Fibroblast of skin of right biceps (primary cell): Measurements from ENCODE around the gene RBM15B.
"Not testable (repeated sequence)": the region's sequence is repeated elsewhere in the genome, so short reads cannot be mapped to it uniquely, and the experiment has no call there.

Source experiments
- DNase-seq: peaks from one replicate; pipeline ENCODE4 v3.0.0-alpha.2; 2013

RBM15B gene

GRCh38 chr3:51391075-51391565 is at the start of gene RBM15B:
TSS of gene RBM15B (plus strand) at chr3:51391285. CDS start at chr3:51391400, 115 bp downstream.
- DNase-seq: peak; percentile 97

- DNase-seq: peak; percentile 59
Measured at GRCh38 chr3:51343918-51344687, 47.0 kb upstream of the RBM15B start.

GRCh38 chr3:51350751-51351150 is 40.3 kb upstream of the RBM15B start:
- DNase-seq: no peak

GRCh38 chr3:51353131-51353530 is 38.0 kb upstream of the RBM15B start:
- DNase-seq: no peak

GRCh38 chr3:51353691-51354090 is 37.4 kb upstream of the RBM15B start:
- no peak for DNase-seq

- DNase-seq: no peak
Measured at GRCh38 chr3:51354172-51354571, 36.9 kb upstream of the RBM15B start.

- no peak for DNase-seq
Measured at GRCh38 chr3:51354731-51355615, 36.1 kb upstream of the RBM15B start.

- no peak for DNase-seq
Measured at GRCh38 chr3:51355891-51356578, 35.0 kb upstream of the RBM15B start.

GRCh38 chr3:51357856-51358255 is 33.2 kb upstream of the RBM15B start:
- DNase-seq: no peak

GRCh38 chr3:51358981-51359380 is 32.1 kb upstream of the RBM15B start:
- no peak for DNase-seq

- DNase-seq: no peak
Measured at GRCh38 chr3:51360806-51361205, 30.3 kb upstream of the RBM15B start.

- DNase-seq: no peak
Measured at GRCh38 chr3:51361746-51362145, 29.3 kb upstream of the RBM15B start.

- no peak for DNase-seq
Measured at GRCh38 chr3:51362476-51362875, 28.6 kb upstream of the RBM15B start.

- not testable (repeated sequence) for DNase-seq
Measured at GRCh38 chr3:51368276-51368675, 22.8 kb upstream of the RBM15B start.

- DNase-seq: peak; percentile 63
Measured at GRCh38 chr3:51371943-51372557, 19.0 kb upstream of the RBM15B start.

- DNase-seq: no peak
Measured at GRCh38 chr3:51373658-51374421, 17.2 kb upstream of the RBM15B start.

- DNase-seq: no peak
Measured at GRCh38 chr3:51374456-51374855, 16.6 kb upstream of the RBM15B start.

- DNase-seq: no peak
Measured at GRCh38 chr3:51375136-51375535, 15.9 kb upstream of the RBM15B start.

GRCh38 chr3:51375571-51375970 is 15.5 kb upstream of the RBM15B start:
- DNase-seq: no peak

GRCh38 chr3:51378065-51378464 is 13.0 kb upstream of the RBM15B start:
- no peak for DNase-seq

- DNase-seq: no peak
Measured at GRCh38 chr3:51378726-51379125, 12.4 kb upstream of the RBM15B start.

- DNase-seq: no peak
Measured at GRCh38 chr3:51379301-51379700, 11.8 kb upstream of the RBM15B start.
